Ureter (tissue), 1 donor: ENCODE data around the gene MAGOHB. TPM values are rescaled to one million over a fixed set of nuclear protein-coding genes. Genes with fewer than 3 reads are reported as not detected.
"Not testable (repeated sequence)": the region's sequence is repeated elsewhere in the genome, so short reads cannot be mapped to it uniquely, and the experiment has no call there.

Source experiments
- DNase-seq: peaks from one replicate; pipeline ENCODE4 v3.0.0-alpha.2; 2020; ENCODE audit warnings: low spot score
- total RNA-seq: library from RNA; stranded (reverse); gene quantifications from one replicate; pipeline ENCODE4 v1.2.4, GENCODE V29; 2023
- donor health status: DM: yes; HTN: yes; CAD: no.

Gene MAGOHB
- 28.3 TPM for total RNA-seq

- peak; percentile 97 for DNase-seq
Measured at GRCh38 chr12:10613349-10614055, at the start of gene MAGOHB. Gene MAGOHB (minus strand): TSS chr12:10613609. CDS start chr12:10613532, 77 bp downstream.

- no peak for DNase-seq
Measured at GRCh38 chr12:10661338-10661737, 47.9 kb upstream of the MAGOHB start.

GRCh38 chr12:10654003-10654402 is 40.6 kb upstream of the MAGOHB start:
- DNase-seq: no peak

- DNase-seq: no peak
Measured at GRCh38 chr12:10652192-10652591, 38.8 kb upstream of the MAGOHB start.

GRCh38 chr12:10646576-10646975 is 33.2 kb upstream of the MAGOHB start:
- DNase-seq: not testable (repeated sequence)

GRCh38 chr12:10645910-10646309 is 32.5 kb upstream of the MAGOHB start:
- no peak for DNase-seq

GRCh38 chr12:10641735-10642500 is 28.5 kb upstream of the MAGOHB start:
- DNase-seq: no peak

- DNase-seq: no peak
Measured at GRCh38 chr12:10638728-10639127, 25.3 kb upstream of the MAGOHB start.

GRCh38 chr12:10636611-10637010 is 23.2 kb upstream of the MAGOHB start:
- DNase-seq: no peak

GRCh38 chr12:10636124-10636523 is 22.7 kb upstream of the MAGOHB start:
- no peak for DNase-seq

GRCh38 chr12:10635306-10635705 is 21.9 kb upstream of the MAGOHB start:
- no peak for DNase-seq

- no peak for DNase-seq
Measured at GRCh38 chr12:10634427-10634826, 21.0 kb upstream of the MAGOHB start.

- DNase-seq: no peak
Measured at GRCh38 chr12:10633541-10633940, 20.1 kb upstream of the MAGOHB start.

- DNase-seq: no peak
Measured at GRCh38 chr12:10632226-10632625, 18.8 kb upstream of the MAGOHB start.

GRCh38 chr12:10624605-10625004 is 11.2 kb upstream of the MAGOHB start:
- DNase-seq: no peak

- DNase-seq: no peak
Measured at GRCh38 chr12:10623131-10623530, 9.7 kb upstream of the MAGOHB start.

GRCh38 chr12:10621278-10621677 is 7.9 kb upstream of the MAGOHB start:
- DNase-seq: no peak

GRCh38 chr12:10620078-10620779 is 6.8 kb upstream of the MAGOHB start:
- no peak for DNase-seq

GRCh38 chr12:10618338-10618987 is 5.1 kb upstream of the MAGOHB start:
- DNase-seq: no peak

GRCh38 chr12:10617863-10618262 is 4.5 kb upstream of the MAGOHB start:
- no peak for DNase-seq

- DNase-seq: no peak
Measured at GRCh38 chr12:10615532-10615931, 2.1 kb upstream of the MAGOHB start.

- no peak for DNase-seq
Measured at GRCh38 chr12:10614056-10614370, 604 bp upstream of the MAGOHB start.
